NCI-H1417 treated with DMSO at 0.1 percent for 48 hours (cell line): ENCODE results near the gene SNX13.
"Not testable (repeated sequence)": the region's sequence is repeated elsewhere in the genome, so short reads cannot be mapped to it uniquely, and the experiment has no call there.

Source experiments
- DNase-seq: peaks from one replicate; lab custom pipeline; 2025; lab: John Stamatoyannopoulos, UW

SNX13 gene

DNA sequence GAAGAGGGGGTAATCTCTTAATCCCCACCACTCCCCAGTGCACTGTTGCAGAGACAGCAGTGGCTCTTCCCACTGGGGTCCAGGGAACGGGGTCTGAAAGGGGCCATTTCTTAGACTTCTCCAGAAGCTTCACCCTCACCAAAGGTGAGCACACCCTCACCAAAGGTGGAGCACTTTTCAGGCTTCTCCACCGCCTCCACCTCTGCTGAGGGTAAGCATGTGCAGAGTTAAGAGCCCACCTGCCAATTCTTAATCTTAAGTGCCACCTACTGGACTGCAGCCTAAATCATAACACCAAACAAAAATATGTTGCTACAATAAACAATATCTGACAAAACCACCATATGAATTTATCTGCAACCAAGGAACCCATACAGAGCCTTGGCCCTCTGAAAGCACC lies 27.0 kb downstream of the SNX13 start:
- DNase-seq: no peak

- no peak for DNase-seq
These were observed 27.6 kb downstream of the SNX13 start for GRCh38 chr7:17912536-17913235.

GRCh38 chr7:17912050-17912449 lies 28.2 kb downstream of the SNX13 start:
- DNase-seq: no peak

GRCh38 chr7:17910377-17910776 lies 29.9 kb downstream of the SNX13 start:
- DNase-seq: no peak

GRCh38 chr7:17909310-17909709 lies 31.0 kb downstream of the SNX13 start:
- DNase-seq: not testable (repeated sequence)

DNA sequence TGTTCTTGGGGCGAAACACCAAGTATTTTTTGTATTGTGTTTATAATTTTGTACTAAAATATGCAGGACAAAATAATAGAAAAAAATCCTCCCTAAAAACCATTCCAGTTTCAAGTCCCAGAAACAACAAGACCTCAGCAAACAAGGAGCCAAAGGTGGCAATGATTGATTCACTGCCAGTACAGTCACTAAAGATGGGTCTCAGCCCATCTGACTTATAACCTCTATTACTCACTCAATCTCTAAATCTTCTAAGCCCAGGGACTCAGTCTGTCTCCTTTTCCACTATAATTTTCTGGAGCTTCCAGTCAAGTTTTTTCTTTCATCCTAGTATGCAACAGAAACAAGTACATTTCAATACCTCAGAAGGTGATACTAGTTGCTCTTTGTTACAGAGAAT lies 33.3 kb downstream of the SNX13 start:
- no peak for DNase-seq

GRCh38 chr7:17903337-17903736 lies 37.0 kb downstream of the SNX13 start:
- no peak for DNase-seq

DNA sequence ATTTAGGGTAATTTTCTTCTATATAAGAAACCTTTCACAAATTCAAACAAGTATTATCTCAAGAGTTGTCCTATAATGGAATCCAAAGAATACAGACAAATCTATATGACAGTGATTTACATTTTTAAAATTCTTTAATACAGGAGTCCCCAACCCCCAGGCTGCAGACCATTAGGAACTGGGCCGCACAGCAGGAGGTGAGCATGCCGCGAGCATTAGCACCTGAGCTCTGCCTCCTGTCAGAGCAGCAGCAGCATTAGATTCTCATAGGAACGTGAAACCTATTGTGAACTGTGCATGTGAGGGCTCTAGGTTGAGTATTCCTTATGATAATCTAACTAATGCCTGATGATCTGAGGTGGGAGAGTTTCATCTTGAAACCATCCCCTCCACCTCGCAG lies 37.7 kb downstream of the SNX13 start:
- DNase-seq: no peak

DNA sequence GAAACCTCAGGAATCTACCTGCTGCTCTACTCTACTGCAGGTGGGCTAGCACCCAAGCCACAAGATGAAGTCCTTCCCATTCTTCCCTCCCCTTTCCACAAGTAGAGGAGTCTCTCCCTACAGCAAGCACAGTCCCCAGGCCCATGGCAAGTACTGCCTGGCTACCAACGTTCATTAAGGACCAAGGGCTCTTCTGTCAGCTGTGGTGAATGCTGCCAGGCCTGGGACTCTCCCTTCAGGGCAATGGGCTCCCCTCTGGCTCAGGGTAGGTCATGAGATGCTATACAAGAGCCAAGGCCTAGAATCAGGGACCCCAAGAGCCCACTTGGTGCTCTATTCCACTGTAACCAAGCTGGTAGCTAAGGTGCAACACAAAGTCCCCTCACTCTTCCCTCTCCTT lies 39.8 kb downstream of the SNX13 start:
- no peak for DNase-seq

DNA sequence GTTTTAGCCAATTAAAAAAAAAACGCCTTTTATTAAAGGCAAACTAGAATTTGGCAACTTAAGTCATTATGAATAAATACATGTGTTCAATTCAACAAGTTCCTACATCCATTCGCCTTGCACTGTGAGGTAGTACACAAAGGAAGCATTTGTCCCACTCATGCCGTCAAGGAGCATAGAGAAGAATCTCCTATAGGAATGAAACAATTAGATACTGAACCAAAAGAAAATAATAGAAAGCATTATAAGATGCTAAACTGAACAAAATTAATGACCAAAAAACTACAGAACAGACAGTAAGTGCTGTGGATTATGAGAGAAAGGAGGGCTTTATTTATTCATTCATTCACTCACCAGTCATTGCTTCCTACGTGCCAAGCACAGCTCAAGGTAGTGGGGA lies 42.2 kb downstream of the SNX13 start:
- DNase-seq: no peak

DNA sequence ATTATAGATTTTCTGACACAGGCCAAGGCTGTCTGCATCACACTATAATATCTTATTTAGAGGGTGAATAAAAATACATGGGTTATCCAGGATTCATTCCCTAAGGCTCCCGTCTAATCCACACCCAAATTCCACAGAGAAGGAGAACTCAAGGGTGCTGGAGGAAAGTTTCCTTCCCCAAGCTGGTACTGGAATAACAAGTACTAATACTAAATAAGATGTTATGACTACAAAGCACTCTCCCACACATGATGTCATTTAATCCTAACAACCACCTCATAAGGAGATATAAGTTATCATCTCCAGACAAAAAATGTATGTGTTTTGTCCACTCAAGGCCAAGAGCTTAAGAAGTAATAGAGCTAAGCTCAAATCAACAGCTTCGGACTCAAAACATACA lies 53.0 kb downstream of the SNX13 start:
- no peak for DNase-seq

DNA sequence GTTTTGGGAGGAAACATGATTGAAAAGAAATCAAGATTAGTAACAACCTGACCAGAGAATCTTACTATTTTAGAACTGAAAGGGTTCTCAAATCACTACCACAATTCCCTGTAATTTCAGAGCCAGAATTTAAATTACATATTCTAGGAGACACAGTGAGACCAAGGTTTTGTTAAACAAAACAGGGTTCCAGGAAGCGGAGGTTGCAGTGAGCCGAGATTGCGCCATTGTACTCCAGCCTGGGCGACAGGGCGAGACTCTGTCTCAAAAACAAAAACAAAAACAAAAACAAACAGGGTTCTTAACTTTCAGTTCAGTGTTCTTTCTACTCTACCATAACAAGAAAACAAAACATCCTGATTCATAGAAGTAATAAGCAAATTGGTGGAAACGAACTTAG lies 57.6 kb downstream of the SNX13 start:
- no peak for DNase-seq

DNA sequence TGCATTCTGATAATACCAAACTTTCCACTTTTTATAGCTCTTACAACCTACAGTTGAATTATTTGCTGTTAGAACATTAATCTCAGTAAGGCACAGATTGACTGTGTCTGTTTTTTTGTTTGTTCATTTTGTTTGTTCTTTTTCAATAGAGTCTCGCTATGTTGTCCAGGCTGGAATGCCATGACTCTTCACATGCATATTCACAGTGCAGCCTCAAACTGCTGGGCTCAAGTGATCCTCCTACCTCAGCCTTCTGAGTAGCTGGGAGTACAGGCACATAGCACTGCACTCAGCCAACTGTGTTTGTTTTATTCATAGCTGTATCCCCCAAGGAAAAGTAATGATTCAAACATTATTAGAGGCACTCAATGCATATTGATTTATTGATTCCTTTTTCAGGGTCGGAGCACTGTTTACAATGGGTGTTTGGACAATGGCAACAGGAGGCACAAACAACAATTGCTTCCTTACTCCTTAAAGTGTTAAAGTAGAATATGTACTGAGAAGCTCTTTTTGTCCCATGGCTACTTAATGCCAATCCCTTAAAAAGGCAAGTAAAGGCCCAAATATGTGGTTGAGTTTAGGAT lies 61.1 kb downstream of the SNX13 start:
- no peak for DNase-seq

DNA sequence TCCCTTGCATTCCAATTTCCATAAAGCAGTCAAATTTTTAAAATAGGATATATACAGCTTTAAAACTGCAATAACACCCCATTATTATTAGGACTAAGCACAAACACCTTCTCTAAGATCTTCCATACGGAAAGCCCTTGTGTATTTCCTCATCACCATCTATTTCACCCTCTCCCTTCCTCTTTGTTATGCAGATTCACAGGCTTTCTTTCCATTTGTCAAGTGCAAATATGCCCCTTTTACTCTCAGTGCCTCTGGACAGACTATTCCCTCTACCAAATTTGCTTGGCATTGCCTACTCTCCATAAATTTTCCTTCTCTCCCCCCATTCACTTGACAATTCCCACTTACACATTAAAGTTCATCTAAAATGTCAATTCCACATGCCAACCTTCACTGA lies 61.7 kb downstream of the SNX13 start:
- no peak for DNase-seq

DNA sequence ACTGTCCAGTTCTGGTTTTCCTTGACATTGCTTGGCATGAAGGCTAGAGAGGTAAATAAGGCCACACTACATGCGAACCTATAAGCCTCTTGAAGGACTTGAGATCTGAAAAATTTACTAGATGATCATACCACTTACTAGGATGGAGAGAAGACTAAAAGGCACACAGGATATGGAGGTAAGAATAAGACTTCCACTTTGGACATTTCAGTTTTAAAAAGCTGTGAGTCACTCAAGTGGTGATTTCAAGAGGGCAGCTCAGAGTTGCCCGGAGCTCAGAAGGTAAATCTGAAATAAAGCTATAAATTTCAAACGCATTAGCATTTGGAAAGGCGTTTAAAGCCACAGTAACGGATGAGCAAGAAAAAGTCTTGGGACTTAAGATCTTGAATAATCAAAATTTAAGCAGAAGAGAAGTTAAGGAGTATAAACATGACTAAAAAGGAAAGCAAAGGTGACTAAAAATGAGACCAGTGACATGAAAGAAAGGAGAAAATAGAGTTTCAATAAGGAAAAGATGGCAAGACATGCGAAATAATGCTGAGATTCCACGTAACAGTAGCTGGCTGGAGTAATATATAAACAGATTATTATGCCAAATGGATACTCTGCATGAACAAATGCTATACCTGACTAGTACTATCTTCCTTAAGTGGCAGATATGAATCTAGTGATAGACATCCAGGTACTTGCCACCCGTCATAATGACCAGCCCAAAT lies 68.3 kb downstream of the SNX13 start:
- DNase-seq: no peak

DNA sequence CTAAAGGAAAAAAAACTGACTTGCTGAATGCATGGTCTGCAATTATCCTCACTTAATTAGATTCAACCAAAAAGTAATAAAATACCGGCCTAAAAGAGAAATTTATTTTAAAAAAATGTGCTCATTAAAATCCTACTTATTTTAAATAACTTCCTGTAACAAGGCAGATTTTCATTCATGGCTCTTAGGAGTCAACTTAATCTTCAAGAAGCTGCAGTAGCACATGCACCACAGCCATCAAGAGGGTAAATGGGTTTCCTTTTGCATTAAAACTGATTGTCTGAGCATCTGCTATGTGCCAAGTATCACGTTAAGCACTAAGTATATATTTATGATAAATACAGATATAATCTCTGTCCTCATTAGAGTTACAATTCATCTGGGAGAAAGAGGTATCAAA lies 69.9 kb downstream of the SNX13 start:
- DNase-seq: no peak

GRCh38 chr7:17863809-17864143 lies 76.5 kb downstream of the SNX13 start:
- no peak for DNase-seq

- no peak for DNase-seq
These were observed 77.0 kb downstream of the SNX13 start for GRCh38 chr7:17863095-17863808.

DNA sequence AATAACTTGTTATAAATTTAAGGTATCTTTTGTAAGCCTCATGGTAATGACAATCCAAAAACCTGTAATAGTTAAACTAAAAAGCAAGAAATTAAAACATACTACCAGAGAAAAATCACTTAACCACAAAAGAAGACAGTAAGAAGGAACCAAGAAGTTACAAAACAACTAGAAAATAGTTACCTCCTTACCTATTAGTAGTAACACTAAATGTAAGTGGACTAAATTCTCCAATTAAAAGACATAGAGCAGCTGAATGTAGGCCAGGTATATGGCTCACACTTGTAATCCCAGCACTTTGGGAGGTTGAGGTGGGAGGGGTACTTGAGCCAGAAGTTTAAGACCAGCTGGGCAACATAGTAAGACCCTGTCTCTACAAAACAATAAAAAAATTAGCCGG lies 84.0 kb downstream of the SNX13 start:
- DNase-seq: no peak

GRCh38 chr7:17855202-17855601 lies 85.1 kb downstream of the SNX13 start:
- no peak for DNase-seq

- no peak for DNase-seq
These were observed 85.8 kb downstream of the SNX13 start for GRCh38 chr7:17854261-17855047.

- no peak for DNase-seq
These were observed 87.9 kb downstream of the SNX13 start for GRCh38 chr7:17852361-17852760.
